Osteocyte (in vitro differentiated cells): ENCODE measurements around the gene PLPPR3. TPM values are rescaled to one million over a fixed set of nuclear protein-coding genes. Genes with fewer than 3 reads are reported as not detected.

ENCODE experiments used
- DNase-seq: peaks from one replicate; pipeline ENCODE4 v3.0.0; 2021; ENCODE audit warnings: mixed read lengths; ENCODE audit not compliant: unreplicated experiment; ENCODE audit errors: extremely low spot score
- H3K27ac Mint-ChIP-seq: one replicate; pipeline ENCODE4 v1.8.0; 2021; ENCODE audit warnings: mild to moderate bottlenecking, mixed read lengths; ENCODE audit not compliant: unreplicated experiment
- H3K27me3 Mint-ChIP-seq: one replicate; pipeline ENCODE4 v1.8.0; 2021; ENCODE audit warnings: mixed read lengths; ENCODE audit not compliant: unreplicated experiment
- H3K36me3 Mint-ChIP-seq: one replicate; pipeline ENCODE4 v1.8.0; 2021; ENCODE audit warnings: mixed read lengths; ENCODE audit not compliant: unreplicated experiment
- H3K4me1 Mint-ChIP-seq: one replicate; pipeline ENCODE4 v1.8.0; 2021; ENCODE audit warnings: mixed read lengths; ENCODE audit not compliant: unreplicated experiment
- H3K4me3 Mint-ChIP-seq: one replicate; pipeline ENCODE4 v1.8.0; 2021; ENCODE audit warnings: mild to moderate bottlenecking, moderate library complexity, mixed read lengths; ENCODE audit not compliant: unreplicated experiment
- H3K9me3 Mint-ChIP-seq: one replicate; pipeline ENCODE4 v1.8.0; 2021; ENCODE audit warnings: mixed read lengths; ENCODE audit not compliant: unreplicated experiment
- CTCF ChIP-seq: fragments of 200-600 bp; sonication (generic); IDR thresholded peaks from 2 replicates; pipeline ENCODE4 v1.5.0; 2021; ENCODE audit warnings: antibody characterized with exemption, mild to moderate bottlenecking, moderate library complexity
- total RNA-seq: library from RNA; stranded (reverse); gene quantifications from 2 replicates; pipeline ENCODE4 v1.2.1, GENCODE V29; 2021

PLPPR3 gene
- total RNA-seq, 1 donor from 2014 or later: 18.2 TPM

DNA sequence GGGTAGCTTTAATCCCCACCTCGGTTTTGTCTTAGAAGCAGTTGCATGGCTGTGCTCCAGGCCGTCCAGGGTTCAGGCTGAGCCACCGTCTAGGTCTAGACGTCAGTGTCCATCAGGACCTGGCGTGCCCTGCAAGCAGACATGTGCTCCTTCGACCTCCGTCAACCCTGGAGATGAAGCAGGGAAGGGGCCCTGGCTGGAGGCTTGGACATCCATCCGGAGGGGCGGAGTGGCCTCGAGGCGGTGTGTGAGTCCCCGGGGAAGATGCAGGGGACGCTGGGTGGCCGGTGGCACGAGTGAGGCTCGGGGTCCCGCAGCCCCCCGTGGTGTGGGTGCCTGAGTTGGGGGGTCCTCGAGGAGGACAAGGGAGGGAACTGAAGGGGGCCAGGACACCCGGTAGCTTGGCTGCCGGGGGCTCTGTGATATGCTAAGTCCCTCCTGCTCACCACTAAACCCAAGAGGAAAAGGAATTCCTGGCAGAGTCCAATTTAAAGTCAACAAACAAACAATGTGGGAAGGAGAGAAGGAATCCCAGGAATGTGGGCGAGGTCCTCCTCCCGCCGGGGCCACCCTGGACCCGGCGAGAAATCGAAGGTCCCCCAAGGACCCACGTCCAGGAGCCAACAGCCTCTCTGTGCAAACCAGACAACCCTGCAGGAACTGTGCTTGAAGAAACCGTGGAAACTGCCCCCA is 39.4 kb downstream of the PLPPR3 start:
- no peak for DNase-seq
- H3K4me1 Mint-ChIP-seq: peaks cover 57% of the 10 kb centered on the region
- H3K36me3 Mint-ChIP-seq: no peaks in the 10 kb centered on the region
- H3K27me3 Mint-ChIP-seq: no peaks in the 10 kb centered on the region
- peak overlapping the region; percentile 98 for H3K27ac Mint-ChIP-seq
- peak overlapping the region; percentile 75 for H3K4me3 Mint-ChIP-seq
- H3K9me3 Mint-ChIP-seq: no peaks in the 10 kb centered on the region
- TF ChIP-seq CTCF: no peak

DNA sequence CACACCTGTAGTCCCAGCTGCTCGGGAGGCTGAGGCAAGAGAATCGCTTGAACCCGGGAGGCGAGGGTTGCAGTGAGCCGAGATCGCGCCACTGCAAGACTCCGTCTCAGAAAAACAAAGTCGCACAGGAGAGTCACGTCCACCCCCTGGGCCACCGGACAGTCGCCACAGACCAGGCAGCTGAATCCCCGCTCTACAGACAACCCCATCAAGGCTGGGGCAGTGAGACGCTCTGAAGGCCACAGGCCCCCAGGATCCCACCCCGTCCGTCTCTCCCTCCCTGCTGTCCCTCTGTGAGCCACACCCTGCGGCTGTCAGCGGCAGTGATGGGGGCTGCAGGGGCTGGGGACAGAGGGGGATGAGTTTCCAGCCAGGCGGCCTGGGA is 40.0 kb downstream of the PLPPR3 start:
- H3K27me3 Mint-ChIP-seq: no peaks in the 10 kb centered on the region
- H3K27ac Mint-ChIP-seq: peak overlapping the region; percentile 98
- no peaks in the 10 kb centered on the region for H3K36me3 Mint-ChIP-seq
- no peak for TF ChIP-seq CTCF
- no peaks in the 10 kb centered on the region for H3K9me3 Mint-ChIP-seq
- peak overlapping the region; percentile 75 for H3K4me3 Mint-ChIP-seq
- no peak for DNase-seq
- H3K4me1 Mint-ChIP-seq: peaks cover 55% of the 10 kb centered on the region

- Mint-ChIP-seq H3K4me1 (peaks cover 58% of the 10 kb centered on the region), H3K27me3 (no peaks in the 10 kb centered on the region), H3K27ac (peak overlapping the region; percentile 98), H3K9me3 (no peaks in the 10 kb centered on the region), H3K4me3 (no peak overlapping the region), H3K36me3 (no peaks in the 10 kb centered on the region)
- DNase-seq: no peak
- no peak for TF ChIP-seq CTCF
Observed at GRCh38 chr19:780935-781334, 40.8 kb downstream of the PLPPR3 start.

DNA sequence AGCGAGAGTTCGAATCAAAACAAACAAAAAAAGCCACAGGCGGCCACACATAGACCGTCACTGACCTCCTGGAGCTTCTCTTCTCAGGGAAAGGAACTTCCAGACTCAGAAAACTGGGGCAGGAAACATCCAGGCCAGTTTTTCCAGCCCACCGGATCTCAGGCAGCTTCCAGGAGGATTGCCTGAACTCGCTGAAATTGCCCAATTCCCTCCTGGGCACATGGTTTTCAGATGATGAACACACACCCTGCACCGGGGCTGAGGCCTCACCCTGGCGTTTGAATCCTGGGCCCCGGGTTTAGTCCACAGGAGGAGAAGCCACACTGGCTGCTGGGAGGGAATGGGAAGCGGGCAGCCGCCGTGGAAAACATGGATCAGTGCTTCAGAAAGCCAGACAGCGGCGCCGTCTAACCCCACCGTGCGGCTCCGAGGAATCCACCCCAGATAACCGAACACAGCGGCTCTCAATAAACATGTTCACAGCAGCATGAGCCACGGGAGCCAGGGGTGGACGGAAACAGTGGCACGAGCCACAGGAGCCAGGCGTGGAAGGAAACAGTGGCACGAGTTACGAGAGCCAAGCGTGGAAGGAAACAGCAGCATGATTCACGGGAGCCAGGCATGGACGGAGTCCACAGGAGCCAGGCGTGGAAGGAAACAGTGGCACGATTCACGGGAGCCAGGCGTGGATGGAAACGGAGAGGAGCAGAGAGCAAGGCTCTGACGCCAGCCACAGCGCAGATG is 42.7 kb downstream of the PLPPR3 start:
- H3K27me3 Mint-ChIP-seq: no peaks in the 10 kb centered on the region
- peak overlapping the region; percentile 59 for H3K4me3 Mint-ChIP-seq
- peak; percentile 91 for DNase-seq
- no peak for TF ChIP-seq CTCF
- peaks cover 52% of the 10 kb centered on the region for H3K4me1 Mint-ChIP-seq
- no peaks in the 10 kb centered on the region for H3K36me3 Mint-ChIP-seq
- no peaks in the 10 kb centered on the region for H3K9me3 Mint-ChIP-seq
- peak overlapping the region; percentile 98 for H3K27ac Mint-ChIP-seq

DNA sequence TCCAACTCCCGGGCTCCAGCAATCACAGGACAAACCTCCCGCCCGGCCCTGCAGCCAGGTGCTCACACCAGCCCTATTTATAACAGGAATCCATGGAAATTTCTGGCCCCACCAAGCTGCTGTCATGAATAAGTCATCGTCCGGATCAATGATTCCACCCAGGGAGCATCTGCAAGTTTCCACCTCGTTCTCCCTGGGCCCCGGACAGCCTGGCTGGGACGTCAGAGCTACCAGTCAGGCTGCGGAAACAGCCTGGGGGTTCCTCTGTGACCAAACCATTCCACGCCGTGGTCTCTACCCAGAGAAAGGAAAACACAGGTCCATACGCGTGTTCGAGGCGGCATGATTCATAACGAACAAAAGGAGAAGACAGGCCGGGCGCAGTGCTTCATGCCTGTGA is 45.2 kb downstream of the PLPPR3 start:
- Mint-ChIP-seq H3K27me3 (no peaks in the 10 kb centered on the region), H3K36me3 (no peaks in the 10 kb centered on the region), H3K4me1 (peaks cover 36% of the 10 kb centered on the region), H3K9me3 (no peaks in the 10 kb centered on the region), H3K27ac (peak overlapping the region; percentile 59), H3K4me3 (no peak overlapping the region)
- DNase-seq: no peak
- no peak for TF ChIP-seq CTCF
